Lower leg skin (tissue), 3 donors: ENCODE data around the gene DLST.

Experiments used
- CTCF ChIP-seq, 3 donors: fragments of 450-650 bp; IDR thresholded peaks; one replicate each; pipeline ENCODE4 v1.5.1; 2016; ENCODE audit warnings: antibody characterized with exemption in 3 of 3, mild to moderate bottlenecking in 3 of 3, moderate library complexity in 2 of 3
- POLR2A ChIP-seq, 2 donors: fragments of 450-650 bp; IDR thresholded peaks; one replicate each; pipeline ENCODE4 v1.6.1; 2016 to 2017; ENCODE audit warnings: antibody characterized with exemption in 2 of 2, mild to moderate bottlenecking in 1 of 2, moderate library complexity in 1 of 2

GRCh38 chr14:74942181-74942580 is 60.5 kb downstream of the DLST start:
- TF ChIP-seq POLR2A (IDR thresholded peaks at IDR 0.05), result no peak
- TF ChIP-seq CTCF (IDR thresholded peaks at IDR 0.05), result no peak
